GM18951 (cell line): ENCODE data around the gene MOSPD3.
"Not testable (repeated sequence)": the region's sequence is repeated elsewhere in the genome, so short reads cannot be mapped to it uniquely, and the experiment has no call there.

Experiments used
- POLR2A ChIP-seq: IDR thresholded peaks from 4 replicates; pipeline ENCODE4 v1.6.1; 2011; ENCODE audit warnings: mild to moderate bottlenecking; ENCODE audit not compliant: insufficient read length, insufficient read depth; ENCODE audit errors: extremely low read depth
- in situ Hi-C: fragments of 300-500 bp; cut with MboI; formaldehyde crosslinking; loops from one replicate; pipeline ENCODE4 v1.12.0; 2022; ENCODE audit warnings: low sequenced_read_pairs, mixed read lengths, inconsistent platforms; ENCODE audit not compliant: unreplicated experiment

Gene MOSPD3, protein sequence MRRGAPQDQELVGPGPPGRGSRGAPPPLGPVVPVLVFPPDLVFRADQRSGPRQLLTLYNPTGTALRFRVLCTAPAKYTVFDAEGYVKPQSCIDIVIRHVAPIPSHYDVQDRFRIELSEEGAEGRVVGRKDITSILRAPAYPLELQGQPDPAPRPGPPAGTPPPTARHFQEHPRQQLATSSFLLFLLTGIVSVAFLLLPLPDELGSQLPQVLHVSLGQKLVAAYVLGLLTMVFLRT

GRCh38 chr7:100611983-100612729 lies at the start of gene MOSPD3:
Gene MOSPD3 (plus strand): TSS chr7:100612540. CDS start chr7:100612792, 252 bp downstream.
- TF ChIP-seq POLR2A: peak; percentile 84
- in situ Hi-C loops: no loop called here

DNA sequence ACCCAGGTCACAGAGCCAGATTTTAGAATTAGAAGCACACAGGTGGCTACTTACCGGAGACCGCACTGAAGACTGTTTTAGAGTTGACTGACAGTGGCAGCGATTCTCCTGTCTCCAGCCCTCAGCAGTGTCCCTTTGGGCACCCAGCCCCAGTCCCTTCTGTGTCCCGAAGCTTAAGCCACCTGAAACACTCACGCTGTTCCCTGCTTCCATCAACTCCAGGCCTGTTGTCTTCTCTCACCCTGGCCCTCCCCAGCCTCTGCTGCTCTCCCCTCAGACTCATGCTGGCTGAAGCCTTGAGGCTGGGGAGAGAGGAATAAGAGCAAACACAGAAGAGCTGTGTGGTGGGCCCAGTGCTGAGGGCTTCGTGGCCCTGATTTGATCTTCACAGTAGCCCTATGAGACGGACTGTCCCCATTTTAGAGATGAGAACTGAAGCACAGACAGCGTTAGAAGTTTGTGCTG lies 49.2 kb upstream of the MOSPD3 start:
- in situ Hi-C loops: no loop called here
- TF ChIP-seq POLR2A: no peak

- in situ Hi-C loops: no loop called here
- peak; percentile 22 for TF ChIP-seq POLR2A
Measured at GRCh38 chr7:100563809-100564400, 48.4 kb upstream of the MOSPD3 start.

DNA sequence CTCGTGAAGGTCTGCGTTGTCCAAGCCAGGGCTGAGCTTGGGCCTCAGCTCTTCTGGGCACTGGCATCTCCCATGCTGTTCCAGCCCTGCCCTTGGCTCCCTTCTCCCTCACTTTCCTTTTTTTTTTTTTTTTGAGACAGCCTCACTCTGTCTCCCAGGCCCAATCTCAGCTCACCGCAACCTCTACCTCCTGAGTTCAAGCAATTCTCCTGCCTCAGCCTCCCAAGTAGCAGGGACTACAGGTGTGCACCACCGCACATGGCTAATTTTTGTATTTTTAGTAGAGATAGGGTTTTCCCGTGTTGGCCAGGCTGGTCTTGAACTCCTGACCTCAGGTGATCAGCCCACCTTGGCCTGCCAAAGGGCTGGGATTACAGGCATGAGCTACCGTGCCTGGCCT lies 47.9 kb upstream of the MOSPD3 start:
- in situ Hi-C loops: not testable (repeated sequence)

DNA sequence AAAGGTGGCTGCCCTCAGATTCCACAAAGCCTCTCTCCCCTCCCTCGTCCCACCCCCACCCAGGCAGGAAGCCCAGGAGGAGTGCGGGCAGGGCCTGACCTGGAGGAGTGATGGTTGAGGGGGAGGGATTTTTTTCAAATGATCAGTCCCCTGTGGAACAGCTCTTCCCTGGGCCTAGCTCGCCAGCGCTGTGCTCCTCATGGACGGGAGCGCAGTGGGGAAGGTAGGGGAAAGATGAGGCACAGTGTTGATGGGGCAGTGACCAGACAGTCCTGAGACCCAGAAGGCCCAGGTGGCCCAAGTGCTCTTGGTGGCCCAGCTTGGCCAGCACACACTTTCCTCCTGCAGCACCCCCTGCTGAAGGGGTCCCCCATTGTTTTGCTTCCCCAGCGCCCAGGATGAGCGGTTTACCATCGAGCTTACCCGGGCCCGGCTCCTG lies 47.2 kb upstream of the MOSPD3 start:
- no peak for TF ChIP-seq POLR2A
- in situ Hi-C loops: no loop called here

DNA sequence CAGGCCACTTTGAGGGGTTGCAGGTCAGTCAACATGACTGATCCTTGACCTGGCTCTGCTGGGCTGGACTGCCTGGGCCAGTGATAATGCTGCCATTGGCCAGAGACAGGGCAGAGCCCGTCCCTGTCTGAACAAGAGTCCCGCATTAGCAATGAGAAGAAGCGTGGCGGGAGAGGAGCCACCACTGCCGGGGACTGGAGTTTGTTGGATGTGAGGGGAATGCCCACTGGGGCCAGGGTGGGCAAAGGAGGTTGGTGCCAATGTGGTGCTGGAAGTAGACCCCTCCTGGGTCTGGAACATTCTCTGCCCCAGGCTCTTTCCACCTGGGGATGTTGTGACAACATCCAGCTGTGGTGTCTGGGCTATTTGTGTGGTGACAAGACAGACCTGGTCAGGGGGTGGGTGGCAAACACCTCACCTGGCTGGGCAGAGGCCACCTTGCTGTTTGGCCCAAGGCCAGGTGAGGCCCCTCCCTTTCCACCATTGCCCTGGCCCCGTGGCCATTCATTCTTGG lies 46.3 kb upstream of the MOSPD3 start:
- in situ Hi-C loops: no loop called here
- TF ChIP-seq POLR2A: no peak

DNA sequence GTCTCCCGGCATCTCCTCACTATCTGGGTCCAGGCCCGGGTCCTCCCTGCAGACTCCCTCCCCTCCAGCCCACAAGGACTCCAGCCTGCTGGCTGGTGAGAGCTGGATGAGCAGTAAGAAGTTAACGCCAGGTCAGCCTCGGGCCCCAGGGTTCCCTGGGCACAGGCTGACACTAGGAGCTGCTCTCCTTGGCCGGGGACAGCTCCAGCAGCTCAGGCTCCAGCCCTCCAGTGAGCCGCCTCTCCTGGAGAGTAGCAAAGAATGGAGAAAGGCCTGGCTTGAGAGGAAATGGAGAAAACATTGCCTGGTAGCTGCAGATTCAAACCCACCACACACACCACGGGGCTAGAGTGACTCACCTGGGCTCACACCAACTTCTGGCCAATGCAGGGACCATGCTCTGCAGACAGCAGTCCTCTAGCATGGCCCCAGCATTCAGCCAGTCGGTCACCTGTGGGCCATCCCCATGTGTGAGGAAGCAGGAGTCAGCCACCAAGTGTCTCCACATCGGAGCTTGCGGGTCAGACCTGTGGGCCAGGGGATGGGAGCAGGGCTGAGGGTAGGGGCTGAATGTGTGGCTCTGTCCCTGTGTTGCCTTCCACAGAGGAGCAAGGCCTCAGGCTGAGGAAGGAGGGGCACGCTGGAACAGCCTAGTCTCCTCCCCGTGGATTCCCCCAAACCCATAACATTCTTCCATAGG lies 45.2 kb upstream of the MOSPD3 start:
- in situ Hi-C loops: no loop called here
- no peak for TF ChIP-seq POLR2A

GRCh38 chr7:100567751-100568175 lies 44.6 kb upstream of the MOSPD3 start:
- TF ChIP-seq POLR2A: peak; percentile 20
- in situ Hi-C loops: no loop called here

DNA sequence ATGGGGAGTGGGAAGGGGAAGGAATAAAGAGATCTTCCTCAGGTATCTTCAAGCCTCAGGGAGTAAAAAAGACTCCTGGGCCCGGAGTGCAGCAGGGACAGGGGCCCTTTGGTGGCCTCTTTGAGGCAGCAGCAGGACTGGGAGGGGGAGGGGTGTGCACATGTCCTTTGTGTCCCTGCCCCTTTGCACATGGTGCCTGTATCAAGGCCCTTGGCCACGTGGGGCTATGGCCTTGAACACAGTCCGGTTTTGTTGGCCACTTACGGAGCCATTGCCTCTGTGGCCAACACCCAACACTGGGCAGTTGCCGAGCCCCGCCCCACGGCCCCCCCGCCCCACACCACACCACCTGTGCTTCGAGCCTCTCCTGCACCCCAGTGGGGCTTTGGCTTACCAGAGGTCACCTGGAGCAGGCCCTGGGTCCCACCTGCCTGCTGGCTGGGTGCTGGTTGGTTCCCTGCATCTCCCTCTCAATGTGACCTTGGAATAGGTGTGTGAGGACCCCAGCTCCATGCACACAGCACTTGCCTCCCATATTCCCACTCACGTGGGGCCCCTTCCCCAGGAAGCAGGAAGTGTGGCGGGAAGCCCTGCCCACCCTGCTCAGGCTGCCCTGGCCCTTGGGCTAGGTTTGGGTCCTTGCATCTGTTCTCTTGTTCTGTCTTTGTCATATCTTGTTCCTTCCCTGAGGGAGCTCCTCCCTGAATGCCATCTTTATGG lies 44.0 kb upstream of the MOSPD3 start:
- peak; percentile 8 for TF ChIP-seq POLR2A
- in situ Hi-C loops: no loop called here

- in situ Hi-C loops: no loop called here
- no peak for TF ChIP-seq POLR2A
Measured at GRCh38 chr7:100568896-100569844, 43.2 kb upstream of the MOSPD3 start.

DNA sequence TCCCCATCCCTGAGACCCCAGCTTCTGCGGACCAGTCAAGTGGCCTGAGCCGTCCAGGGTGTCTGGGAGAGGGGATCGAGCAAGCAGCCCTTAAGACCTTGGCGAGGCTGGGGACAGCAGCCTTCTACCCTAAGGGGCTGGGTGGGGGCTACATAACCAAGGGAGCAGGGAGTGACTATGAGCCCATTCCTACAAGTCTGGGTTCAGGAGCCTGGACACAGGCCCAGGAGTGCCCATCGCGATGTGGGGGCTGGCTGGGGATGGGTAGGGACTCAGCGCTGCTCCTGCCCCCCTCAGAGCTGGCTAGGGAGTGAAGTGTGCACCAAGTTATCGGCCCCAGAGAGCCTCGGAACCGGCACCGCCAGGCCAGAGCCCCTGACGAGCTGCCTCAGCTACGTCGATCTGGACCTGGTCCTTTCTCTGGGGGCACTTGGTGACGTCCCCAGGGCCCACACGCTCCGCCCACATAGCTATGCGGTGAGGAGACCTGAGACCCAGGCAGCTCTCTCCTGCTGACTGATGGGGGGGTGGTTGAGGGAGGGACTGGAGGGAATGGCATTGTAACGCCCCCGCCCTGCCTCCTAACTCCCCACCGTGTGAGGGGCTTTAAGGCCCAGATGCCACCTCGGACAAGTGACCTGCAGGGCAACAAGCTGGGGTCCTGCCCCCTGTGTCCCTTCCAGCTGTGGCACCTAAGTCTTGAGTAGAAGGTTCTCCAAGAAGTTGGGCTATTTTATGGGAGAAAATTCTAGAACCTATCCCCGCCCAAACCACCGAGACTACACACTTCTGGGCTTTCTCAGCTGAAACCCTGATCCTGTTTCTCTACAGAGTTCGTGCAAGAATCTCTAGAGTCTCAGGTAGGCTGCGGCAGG lies 41.1 kb upstream of the MOSPD3 start:
- in situ Hi-C loops: no loop called here
- TF ChIP-seq POLR2A: no peak
